GM21825 (cell line): ENCODE data around the gene TEDC2.
"Not testable (repeated sequence)": the region's sequence is repeated elsewhere in the genome, so short reads cannot be mapped to it uniquely, and the experiment has no call there.

Experiments
- ATAC-seq: cut with Tn5 transposase; IDR thresholded peaks from one replicate; pipeline ENCODE4 v1.9.1; 2021; ENCODE audit warnings: mild to moderate bottlenecking, moderate library complexity; ENCODE audit not compliant: unreplicated experiment

TEDC2 gene

DNA sequence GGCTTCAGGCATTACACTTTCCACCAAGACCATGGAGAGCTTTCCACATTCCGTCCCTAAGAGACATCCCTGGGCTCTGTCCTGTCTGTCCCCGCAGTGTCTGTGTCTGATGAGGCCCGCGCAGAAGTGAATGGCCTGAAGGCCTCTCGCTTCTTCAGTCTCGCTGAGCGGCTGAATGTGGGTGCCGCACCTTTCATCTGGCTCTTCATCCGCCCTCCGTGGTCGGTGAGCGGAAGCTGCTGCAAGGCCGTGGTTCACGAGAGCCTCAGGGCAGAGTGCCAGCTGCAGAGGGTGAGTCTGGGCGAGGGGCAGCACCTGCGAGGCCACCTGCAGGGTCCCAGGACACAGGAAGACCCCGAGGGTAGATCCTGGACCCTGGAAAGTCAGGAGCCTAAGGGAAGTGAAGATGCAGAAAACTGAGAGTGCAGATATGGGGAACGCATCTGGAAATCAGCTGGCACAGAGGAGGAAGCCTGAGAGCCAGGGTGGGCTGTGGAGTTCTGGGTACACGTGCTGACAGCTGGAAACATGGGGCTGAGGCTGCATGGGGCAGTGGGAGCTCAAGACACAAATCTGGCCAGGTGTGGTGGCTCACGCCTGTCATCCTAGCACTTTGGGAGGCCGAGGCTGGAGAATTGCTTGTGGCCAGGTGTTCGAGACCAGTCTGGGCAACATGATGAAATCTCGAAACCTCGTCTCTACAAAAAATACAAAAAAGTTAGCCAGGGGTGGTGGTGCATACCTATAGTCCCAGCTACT, 22.7 kb upstream of the TEDC2 start:
- ATAC-seq: no peak

DNA sequence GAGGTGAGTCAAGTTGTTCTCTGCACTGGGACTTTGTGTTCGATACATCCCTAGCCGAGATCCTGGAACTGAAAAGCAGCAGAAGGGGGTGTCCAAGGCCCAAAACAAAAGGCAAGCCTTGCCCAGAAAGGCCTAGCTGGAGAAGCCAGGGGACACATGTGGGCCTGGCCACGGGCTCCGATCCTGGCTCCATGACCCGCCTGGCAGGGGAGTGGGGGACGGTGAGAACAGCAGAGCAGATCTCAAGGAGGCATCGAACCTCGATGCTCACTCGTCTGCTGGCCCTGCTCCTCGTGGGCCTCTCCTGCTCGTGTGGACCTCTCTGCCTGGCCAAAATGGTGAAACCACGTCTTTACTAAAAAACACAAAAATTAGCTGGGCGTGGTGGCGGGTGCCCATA, 21.8 kb upstream of the TEDC2 start:
- ATAC-seq: no peak

DNA sequence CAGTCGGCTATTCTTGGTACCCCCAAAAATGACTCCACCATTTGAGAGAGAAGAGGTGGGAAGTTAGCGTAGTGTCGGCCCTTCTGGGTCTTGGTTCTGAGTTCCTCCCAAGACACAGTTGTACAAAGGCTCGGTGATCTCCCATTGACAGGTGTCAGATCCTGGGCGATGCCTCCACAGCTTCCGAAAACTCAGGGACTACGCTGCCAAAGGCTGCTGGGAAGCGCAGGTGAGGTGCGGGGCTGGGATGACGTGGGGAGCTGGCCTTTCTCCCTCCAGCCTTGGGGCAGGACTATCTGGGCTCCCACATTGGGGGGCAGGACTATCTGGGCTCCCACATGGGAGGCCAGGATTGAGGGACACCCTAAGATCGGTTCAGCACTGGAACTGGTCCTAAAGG, 20.3 kb upstream of the TEDC2 start:
- ATAC-seq: no peak

DNA sequence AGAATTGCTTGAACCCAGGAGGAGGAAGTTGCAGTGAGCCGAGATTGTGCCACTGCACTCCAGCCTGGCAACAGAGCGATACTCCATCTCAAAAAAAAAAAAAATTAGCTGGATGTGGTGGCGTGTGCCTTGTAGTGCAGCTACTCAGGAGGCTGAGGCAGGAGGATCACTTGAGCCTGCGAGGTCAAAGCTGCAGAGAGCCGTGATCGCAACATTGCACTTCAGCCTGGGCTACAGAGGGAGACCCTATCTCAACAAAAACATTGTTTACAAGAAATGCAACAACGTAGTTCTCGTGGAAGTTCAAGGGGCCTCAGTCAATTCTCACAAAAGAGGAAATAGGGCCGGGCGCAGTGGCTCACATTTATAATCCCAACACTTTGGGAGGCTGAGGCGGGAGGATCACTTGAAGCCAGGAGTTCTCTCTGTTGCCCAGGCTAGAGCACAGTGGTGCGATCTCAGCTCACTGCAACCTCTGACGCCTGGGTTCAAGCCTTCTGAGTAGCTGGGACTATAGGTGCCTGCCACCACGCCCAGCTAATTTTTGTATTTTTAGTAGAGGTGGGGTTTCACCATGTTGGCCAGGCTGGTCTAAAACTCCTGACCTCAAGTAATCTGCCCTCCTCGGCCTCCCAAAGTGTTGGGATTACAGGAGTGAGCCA, 18.6 kb upstream of the TEDC2 start:
- not testable (repeated sequence) for ATAC-seq

DNA sequence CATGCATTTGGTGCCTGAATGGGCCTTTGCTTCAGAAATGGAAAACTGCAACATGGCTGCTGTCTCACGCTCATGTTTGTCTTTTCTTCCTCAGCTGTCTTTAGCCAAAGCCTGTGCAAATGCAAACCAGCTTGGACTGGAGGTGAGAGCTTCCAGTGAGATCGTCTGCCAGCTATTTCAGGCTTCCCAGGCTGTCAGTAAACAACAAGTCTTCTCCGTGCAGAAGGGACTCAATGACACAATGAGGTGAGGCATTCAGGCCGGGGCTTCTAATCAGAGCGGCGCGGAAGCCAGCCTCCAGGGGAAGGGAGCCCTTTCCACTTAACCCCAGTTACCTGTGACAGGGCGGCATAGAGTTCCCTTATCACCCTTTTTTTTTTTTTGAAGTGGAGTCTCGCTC, 16.4 kb upstream of the TEDC2 start:
- ATAC-seq: no peak

DNA sequence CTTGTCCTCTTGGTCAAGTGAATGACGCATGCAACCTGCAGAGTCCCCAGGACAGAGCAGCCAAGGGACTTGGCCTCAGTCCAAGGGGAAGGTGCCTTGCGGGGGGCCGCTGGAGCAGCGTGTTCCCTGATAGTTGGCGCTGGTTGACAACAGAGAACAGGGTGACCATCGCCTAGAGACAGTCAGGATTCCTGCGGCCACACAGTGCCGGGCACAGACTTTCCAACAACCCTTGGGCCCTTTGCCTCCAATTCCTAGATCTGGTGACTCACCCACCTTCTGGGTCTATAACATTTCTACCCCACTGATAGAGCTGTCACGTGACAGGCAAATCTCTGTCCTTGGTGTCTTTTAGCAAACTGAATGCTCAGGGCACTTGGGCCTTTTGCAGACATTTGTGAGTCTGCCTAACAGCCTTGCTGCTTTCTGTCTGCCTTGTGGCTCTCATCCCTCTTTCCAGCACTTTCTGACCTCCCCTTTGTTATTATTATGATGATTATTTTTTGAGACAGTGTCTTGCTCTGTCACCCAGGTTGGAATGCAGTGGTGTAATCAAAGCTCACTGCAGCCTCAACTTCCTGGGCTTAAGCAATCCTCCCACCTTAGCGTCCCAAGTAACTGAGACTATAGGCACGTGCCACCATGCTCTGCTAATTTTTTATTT, 11.9 kb upstream of the TEDC2 start:
- ATAC-seq: no peak

DNA sequence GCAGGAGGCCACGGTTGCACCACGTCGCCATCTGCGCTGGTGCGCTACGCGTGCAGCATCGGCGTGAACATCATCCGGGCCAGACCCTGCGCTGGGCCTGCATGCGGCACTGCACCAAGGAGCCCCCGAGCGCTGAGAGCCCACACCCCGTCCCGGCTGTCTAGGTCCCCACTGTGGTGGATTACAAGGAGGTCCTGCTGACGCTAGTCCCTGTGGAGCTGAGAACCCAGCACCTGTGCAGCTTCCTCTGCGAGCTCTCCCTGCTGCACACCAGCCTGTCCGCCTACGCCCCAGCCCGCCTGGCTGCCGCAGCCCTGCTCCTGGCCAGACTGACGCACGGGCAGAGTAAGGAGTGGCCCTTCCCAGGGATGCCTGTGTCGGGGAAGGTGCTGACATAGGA, 10.8 kb upstream of the TEDC2 start:
- ATAC-seq: no peak

DNA sequence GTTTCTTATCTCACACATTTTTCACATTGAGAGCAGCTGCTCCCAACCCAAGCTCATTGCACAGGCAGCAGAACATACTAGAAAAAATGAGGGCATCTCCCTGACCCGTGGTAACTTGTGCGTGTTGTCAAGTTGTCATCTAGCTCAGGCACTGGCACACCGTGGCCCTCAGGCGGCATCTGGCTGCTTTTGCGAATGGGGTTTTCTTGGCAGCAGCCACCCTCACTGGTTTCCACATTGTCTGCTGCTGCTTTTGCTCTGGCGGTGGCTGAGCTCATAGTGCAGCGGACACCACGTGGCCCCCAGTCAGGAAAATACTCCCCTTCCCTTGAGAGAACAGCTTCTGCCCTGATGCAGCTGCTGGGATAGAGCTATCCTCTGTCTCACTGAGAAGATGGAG, 9.4 kb upstream of the TEDC2 start:
- no peak for ATAC-seq

DNA sequence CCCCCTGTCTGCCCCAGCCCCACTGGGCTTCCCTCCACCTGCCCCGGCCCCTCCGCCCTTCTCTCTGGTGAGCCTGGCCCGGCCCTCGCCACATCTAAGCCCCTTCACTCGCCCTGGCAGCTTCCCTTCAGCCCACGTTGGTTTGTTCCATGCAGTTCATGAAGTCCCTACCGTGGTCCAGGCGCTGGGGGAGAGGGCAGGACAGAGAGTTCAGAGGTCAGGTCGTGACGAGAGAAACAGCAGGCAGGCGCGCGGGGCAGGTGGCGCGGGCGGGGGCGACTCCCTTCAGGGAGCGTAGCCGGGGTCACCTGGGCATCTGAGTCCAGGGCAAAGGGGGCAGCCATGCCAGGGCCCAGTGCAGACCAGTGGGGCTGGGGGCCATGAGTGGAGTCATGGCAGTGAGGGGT, 8.9 kb upstream of the TEDC2 start:
- no peak for ATAC-seq

DNA sequence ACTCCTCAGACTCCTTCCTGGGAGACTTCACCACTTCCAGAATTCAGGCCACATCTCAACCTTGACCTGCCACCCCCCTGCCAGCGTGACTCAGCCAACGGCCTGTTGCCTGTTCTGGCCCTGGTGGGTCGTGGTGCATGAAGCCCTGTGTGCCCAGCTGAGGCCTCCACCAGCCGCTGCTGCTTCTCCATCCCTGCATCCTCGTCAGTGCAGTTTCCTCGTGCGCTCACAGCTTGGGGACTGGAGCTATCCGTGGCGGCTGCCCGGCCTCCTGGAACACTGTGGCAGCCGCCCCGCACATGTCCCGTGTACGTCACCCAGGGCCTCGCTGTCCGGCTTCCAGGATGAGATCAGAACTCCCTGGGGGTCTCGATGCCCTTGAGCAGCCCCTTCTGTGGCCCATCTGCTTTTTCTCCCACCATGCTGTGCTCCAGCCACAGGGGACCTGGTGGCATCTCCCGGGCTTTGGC, 8.0 kb upstream of the TEDC2 start:
- no peak for ATAC-seq

DNA sequence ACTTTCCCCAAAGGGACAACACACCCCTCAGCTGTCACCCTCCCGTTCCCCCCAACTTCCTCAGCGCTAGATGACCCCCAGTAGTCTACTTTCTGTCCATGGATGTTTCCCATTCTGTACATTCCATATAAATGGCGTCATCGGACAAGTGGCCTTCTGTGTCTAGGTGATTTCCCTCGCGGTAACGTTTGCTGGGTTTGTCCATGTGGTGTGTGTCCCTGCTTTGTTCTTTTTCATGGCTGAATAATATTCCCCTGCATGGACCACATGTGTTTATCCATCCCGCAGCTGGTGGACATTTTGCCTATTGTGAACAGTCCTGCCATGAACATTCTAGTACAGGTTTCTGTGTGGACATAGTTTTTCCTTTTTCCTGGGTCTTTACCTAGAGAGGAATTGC, 7.3 kb upstream of the TEDC2 start:
- ATAC-seq: no peak

DNA sequence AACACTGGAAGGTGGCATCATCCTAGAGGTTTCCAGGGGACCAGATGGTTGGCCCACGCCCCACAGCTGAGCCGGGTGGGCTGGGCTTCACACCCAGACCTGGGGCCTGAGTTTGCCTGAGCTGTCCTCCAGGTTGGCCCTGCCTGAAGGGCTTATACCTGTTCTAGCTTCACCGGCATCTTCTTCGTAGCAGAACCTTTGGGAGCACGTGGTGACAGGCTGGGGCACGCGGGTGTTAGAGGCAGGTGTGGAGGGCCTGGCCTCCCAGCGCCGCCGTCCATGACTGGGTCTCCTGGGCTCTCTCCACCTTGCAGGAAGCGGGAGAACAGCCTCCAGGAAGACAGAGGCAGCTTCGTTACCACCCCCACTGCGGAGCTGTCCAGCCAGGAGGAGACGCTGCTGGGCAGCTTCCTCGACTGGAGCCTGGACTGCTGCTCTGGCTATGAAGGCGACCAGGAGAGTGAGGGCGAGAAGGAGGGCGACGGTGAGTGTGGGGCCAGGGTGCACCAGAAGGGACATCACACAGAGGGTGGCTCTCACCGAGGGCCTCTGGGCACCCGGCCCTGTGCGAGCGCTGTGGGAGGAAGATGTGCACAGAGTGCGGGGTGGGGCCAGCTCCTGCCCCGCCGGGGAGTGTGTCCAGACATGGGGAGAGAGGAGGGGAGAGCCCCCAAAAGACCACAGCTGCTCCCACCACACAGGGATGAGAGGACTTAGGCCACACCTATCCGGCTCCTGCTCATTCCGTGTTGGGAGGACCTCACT, 4.6 kb upstream of the TEDC2 start:
- ATAC-seq: no peak

DNA sequence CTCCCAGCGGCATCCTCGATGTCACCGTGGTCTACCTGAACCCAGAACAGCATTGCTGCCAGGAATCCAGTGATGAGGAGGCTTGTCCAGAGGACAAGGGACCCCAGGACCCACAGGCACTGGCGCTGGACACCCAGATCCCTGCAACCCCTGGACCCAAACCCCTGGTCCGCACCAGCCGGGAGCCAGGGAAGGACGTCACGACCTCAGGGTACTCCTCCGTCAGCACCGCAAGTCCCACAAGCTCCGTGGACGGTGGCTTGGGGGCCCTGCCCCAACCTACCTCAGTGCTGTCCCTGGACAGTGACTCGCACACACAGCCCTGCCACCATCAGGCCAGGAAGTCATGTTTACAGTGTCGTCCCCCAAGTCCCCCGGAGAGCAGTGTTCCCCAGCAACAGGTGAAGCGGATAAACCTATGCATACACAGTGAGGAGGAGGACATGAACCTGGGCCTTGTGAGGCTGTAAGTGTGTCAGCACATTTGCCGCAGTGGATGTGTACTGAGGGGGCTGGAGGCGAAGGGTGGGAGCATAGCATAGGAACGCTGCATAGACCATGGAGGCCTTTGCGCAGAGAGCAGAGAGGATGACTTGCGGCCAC, 3.3 kb upstream of the TEDC2 start:
- ATAC-seq: no peak

DNA sequence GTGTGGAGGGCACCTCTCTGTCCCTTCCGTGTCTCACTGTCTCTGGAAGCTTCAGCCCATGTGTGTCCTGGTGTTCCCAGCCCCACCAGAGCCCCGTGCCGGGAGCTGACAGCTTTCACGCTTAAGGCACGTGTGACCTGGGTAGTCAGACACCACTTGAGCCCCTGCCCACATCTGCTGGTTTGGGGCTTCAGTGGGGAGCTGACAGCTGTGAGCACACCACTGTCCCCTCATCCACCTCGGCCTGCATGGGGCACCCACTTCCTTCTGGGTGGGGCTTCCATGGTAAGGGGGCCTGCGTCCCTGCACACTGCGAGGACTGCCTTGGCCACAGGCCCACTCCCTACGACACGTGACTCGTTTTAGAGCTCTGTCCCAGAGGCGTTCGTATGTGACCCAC, 2.6 kb upstream of the TEDC2 start:
- ATAC-seq: no peak

DNA sequence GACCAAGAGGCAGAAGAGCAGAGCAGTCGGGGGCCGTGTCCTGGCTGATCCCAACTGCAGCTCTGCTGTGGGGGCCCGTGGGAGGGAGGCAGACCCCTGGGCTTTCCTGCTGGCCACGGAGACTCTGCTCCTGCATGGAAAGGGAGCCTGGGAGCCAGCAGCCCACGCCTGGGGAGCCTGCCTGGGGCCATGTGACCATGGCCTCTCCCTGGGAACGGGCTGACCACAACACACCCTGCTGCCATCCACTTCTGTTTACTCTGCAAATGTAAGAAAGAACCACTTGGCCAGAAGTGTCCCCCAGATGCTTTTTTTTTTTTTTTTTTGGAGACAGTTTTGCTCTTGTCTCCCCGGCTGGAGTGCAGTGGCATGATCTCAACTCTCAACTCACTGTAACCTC, 2.0 kb upstream of the TEDC2 start:
- no peak for ATAC-seq

DNA sequence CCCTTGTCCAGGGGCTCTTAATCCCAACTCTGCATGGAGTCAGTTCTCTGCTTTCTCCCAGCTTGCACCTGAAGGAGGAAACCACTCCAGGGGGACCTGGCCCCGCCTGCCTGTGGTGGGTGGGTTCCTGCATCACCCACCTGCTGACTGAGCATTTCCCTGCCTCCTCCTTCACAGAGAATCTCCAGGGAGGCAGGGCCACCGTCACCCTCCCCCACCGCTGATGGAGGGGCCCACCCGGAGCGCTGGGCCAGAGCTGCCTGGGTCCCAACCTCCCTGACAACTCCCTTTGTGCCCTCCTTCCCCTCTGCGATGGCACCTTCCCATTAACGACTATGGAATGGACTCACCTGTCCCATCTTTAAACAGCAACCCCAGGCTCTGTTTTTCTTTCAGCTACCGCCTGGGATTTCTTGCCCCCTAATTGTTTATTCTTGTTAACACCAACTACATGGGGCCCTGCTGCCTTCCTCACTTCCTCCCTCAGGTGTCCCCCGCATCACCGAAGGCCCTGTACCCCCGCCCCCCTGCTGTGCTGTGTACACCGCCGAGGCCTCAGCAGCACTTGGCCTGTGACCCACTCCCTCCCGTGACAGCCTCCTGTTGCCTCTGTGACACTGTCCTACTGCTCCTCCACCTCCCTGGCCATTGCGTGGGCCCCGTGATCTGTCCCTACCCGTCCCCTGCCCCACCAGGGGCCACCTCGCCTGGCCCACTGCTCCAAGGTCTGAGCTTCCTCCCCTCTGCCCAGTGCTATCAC, 842 bp upstream of the TEDC2 start:
- ATAC-seq: no peak

DNA sequence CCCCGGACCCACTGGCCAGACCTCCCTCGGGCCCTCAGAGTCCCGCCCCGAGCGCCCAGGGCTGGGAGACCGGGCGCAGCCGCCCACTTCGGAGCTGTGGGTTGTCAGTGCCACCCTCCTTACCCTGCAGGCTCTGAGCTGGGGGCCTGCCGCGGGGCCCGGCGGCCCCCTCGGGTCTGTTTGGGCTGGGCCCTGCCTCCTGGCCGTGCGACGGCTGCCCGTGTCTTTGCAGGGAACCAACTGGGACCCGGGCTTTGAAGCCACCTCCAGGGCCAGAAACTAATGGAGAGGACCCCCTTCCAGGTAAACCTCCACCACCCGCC, 443 bp downstream of the TEDC2 start:
- ATAC-seq: peak; percentile 6

DNA sequence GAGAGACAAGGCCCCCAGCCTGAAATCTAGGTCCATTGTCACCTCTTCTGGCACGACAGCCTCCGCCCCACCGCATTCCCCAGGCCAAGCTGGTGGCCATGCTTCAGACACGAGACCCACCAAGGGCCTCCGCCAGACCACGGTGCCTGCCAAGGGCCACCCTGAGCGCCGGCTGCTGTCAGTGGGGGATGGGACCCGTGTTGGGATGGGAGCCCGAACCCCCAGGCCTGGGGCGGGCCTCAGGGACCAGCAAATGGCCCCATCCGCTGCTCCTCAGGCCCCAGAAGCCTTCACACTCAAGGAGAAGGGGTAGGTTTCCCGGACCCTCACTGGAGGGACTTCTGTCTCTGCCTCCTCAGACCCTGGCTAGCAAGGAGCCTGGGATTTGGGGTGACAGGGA, 1.0 kb downstream of the TEDC2 start:
- ATAC-seq: no peak

DNA sequence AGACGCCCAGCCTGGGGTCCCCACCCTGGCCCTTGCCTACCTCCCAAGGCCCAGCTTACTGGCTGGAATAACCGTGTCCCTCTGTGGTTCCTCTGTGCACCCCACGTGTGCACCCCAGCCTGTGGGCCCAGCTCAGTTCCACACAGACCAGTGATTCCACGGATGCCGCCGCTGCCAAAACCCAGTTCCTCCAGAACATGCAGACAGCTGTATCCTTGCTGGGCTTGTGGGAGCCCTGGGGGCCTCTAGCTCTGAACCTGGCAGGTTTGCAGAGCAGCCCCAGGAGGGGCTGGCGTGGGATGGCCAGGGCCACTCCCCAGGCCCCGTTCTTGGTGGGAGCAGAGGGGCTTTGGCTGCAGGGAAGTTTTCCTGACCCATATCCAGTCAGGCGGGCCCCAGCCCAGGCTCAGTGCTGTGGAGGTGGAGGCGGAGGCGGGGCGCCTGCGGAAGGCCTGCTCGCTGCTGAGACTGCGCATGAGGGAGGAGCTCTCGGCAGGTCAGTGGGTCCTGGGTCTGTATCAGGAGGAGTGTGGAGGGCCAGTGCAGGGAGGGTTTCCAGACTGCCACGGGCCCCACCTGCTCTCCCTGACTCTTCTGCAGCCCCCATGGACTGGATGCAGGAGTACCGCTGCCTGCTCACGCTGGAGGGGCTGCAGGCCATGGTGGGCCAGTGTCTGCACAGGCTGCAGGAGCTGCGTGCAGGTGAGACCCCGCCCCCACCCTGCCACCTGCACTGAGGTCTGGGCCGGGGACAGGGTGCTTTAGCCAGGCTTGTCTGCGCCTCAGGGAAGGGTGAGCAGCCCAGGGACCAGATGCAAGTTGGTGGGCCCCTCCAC, 2.3 kb downstream of the TEDC2 start:
- no peak for ATAC-seq

DNA sequence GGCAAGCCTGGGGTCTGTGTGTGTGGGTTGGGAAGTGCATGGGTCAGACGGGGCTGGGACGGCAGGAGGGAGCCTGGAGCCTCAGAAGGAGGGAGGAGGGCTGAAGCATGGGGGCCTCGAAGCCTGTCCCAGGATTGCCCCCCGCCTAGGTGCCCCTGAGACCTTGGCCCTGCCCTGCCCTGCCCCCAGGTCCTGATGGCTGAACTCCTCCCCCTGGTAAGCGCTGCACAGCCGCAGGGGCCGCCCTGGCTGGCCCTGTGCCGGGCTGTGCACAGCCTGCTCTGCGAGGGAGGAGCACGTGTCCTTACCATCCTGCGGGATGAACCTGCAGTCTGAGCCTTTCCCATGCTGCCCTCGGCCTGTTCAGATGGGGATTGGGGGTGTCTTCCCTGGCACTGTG, 4.4 kb downstream of the TEDC2 start:
- ATAC-seq: no peak
